ENCODE results near the gene FAM221B.

The FAM221B gene

DNA sequence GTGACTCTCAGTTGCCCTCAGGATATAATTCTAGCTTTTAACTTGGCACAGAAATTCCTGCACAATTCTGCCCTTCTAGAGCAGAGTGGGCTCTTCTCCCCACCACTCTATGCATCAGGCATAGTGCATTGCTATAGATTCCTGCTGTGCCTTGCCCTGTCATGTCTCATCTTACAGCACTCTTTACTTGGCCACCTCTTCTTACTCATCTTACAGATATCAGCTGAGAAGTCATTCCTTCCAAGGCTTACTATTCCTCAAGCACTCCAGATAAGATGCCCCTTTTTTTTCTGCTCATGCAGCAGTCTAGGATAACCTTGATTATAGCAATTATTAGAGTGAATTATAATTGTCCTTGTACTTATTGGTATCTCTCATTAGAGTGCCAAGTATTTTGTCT is 5.6 kb downstream of the FAM221B start:
- no peak for FAIRE-seq
- DNase-seq (ENCODE audit: low spot score): no peak

DNA sequence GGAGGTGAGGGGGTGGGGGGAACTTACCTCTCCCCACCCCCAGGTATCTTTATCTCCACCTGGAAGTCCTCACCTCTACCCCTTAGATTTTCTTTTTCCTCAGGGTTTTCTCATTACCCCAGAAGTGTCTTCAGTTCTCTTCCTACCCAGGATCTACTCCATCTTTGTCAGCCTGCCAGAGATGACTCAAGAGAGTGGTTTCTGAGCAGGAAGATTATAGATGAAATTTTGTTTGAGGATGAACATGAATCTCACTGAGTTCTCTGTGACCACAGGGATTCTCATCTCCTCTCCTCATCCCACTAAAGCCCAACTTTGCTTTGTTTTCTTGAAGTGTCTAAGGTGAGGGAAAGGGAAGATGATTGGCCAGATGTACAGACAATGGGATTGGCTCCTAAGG is 8.5 kb downstream of the FAM221B start:
- DNase-seq (ENCODE audit: low spot score): no peak
- no peak for FAIRE-seq

DNA sequence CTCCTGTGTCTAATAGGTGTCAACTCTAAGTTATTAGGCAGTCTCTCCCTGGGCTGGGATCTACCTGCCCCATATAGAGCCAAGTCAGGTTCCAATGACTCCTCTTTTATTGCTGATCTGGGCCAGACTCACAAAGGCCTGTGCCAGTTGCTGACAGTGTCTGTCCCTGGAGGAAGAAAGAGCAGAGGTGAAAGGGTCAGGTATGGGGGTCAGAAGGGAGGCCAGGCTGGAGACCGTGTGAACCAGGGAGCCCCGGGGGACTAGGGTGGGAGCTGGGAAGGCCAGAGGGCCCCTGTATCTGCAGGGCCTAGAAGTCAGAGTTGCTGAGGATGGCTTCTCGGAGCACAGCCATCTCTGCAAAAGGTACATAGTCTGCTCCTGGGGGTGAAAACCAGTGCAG is 10.2 kb downstream of the FAM221B start:
- DNase-seq (ENCODE audit: low spot score) (no peak), FAIRE-seq (no peak)

DNA sequence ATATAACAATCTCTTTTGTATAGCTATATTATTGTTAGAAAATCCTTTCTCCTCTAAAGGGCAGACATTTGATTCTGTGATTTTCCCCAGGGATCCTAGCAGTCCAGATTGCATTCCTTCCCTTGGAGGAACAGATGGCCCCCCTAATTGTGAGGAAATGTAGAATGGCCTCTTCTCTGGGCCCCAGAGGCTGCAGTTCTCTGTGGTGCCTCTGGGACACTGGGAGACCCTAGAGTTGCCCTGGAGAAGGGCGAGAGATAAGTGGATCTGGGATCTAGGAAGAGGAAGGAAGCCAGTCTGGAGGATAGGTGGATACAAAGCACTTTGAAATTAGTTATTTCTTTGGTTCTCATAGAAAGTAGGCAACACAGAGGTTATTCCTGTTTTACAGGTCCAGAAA is 11.8 kb downstream of the FAM221B start:
- no peak for DNase-seq (ENCODE audit: low spot score)
- FAIRE-seq: no peak

DNA sequence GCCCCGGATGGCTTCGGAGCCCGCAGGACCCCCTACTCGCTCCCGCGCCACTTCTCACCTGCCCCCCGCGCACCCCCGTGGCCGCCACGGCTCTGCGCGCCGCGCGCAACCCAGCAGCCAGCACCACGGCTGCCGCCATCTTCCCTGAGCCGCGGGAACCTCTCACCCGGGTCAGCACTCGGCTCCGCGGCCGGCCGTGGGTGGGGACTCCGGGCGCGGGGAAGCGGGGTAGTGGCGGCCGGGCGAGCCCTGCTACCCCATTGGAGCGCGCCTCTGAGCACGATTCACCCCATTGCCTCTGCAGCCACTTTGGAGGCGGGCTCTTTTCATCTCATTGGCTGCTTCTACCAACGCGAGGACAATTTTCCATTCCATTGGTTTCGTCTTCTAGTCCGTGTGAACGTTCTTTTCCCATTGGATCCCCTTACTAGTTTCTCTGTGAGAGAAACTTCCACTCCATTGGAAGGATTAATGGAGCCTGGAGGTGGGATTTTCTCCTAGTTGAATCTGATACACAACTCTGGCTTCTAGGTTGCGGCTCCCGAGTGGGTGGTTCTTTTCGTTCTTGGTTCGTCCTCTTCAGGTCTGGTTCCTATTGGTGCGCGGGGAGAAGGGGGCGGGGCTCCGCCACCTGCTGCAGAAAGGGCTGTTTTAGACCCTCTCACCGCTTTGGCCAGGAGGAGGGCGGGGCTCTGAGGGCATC is 13.5 kb downstream of the FAM221B start, which contains the start of gene HINT2:
Gene HINT2, minus strand, starts transcription at position 202 of the 703 bp plus-strand sequence. Its CDS starts 63 bp downstream, at position 139.
- FAIRE-seq (peak; percentile 89), DNase-seq (ENCODE audit: low spot score) (peak; percentile 93)

DNA sequence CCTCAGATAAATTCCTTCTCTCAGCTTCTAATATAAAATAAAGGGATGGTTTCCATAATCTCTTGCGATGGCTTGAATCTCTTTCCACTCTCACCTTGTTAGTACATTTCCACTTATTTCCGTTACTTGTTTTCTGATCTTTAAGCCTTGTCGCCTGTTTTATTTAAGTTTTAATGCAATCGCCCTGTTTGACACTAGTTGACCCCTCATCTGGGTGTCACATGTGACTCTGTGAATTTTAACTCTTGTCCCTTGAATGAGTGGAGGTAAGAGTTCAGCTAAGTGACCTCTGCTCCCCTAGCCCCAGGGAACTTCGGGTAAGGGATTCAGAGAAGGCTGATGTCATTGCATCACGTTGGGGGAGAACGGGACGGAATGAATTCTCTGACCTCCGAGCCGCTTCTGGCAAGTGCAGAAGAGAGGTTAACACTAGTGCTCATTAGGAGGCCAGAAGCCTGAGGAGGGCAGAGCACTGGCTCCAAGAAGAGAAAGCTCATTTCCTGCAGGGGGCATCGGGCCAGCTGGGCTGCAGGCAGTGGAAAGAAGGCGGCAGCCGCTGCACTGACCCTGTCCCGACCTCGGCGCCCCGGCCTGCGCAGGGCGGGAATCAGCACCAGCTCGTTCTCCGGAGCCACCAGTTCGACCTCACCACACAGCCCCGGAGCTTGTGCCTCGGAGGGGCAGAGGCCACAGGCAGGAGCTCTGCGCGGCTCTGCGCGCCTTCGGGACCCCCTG is 14.3 kb downstream of the FAM221B start:
- FAIRE-seq (no peak), DNase-seq (ENCODE audit: low spot score) (peak; percentile 49)

DNA sequence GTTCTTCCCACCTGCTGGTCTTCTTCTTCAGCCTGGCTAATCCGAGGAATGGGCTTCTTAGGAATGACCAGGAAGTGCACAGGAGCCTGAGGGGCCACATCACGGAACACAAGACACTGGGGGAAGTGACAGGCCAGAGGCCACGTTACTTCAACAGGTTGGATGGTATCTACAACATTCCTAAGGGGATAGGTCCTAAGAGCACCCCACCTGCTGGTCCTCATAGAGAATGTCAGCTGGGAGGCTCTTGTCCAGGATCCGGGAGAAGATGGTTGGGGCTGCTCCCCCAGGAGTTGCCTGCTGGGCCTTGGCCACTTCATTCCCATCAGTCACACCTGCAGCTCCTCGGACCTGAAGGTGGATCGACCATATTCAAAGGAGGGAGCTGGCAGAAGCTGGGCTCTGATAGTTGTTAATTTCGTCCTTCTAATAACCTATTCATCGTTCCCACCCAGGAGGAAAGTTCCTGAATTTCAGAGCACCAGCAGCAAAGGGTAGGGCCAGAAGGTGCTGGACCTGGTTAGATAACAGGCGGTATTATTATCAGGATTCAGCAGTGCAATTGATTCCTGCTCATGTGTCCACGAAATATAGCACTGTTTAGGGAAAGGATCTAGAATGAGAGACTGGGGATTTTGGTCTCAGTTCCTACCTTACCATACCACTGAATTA is 15.0 kb downstream of the FAM221B start:
- FAIRE-seq (no peak), DNase-seq (ENCODE audit: low spot score) (peak; percentile 12)

DNA sequence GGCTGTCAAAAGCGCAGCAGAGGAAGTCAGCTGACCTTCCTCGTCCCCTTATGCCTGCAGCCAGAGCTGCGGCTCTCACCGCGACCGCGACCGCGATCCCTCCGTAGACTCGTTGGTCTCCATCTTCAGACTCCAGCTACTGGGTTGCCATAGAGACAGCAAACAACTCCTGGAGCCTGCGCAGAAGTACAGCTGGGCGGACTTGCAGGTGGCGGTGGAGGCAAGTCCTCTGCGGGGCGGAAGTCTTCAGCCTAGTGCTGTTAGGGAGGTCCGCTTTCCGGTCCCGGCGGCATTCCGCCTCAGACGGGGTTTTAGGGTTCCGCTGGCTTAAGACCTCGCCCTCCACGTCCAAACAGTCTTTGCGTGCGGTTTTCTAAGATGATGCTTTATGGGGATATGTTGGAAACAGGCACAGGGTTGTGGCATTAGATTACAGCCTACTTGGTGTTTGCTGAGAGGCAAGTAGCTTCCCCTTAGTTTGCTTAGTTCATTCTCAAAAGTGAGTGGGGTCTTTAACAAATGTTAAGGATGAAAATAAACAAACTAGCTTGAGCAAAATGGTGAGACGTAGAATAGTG is 16.4 kb downstream of the FAM221B start, which contains the start of gene SPAG8:
Gene SPAG8, minus strand, starts transcription at position 238 of the 578 bp plus-strand sequence. Its CDS starts 115 bp downstream, at position 123.
- no peak for FAIRE-seq
- peak; percentile 87 for DNase-seq (ENCODE audit: low spot score)

DNA sequence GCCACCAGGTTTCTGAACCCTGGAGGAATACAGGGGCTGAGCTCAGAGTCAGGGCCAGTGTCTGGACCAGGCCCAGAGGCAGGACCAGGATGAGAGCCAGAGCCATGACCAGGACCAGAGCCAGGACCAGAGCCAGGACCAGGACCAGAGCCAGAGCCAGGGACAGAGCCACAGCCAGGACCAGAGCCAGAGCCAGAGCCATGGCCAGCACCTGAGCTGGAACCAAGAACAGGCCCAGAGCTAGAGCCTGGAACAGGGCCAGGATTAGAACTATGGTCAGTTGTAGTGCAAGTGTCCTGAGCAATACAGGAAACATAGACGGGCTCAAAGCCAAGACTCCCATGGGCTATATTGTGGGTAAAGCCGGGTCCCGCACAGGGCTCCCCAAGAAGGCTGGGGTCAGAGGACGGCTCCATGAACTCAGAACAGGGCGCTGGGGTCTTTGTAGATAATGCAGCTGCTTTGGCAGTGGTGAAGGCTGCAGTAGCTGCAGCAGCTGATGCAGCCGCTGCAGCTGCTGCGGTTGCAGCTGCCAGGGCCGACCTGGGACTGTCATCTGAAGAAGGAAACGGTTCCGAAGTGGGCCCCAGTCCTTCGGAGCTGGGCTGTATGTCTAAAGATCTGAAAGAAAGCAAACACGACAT is 17.0 kb downstream of the FAM221B start:
- FAIRE-seq: no peak
- DNase-seq (ENCODE audit: low spot score): no peak

DNA sequence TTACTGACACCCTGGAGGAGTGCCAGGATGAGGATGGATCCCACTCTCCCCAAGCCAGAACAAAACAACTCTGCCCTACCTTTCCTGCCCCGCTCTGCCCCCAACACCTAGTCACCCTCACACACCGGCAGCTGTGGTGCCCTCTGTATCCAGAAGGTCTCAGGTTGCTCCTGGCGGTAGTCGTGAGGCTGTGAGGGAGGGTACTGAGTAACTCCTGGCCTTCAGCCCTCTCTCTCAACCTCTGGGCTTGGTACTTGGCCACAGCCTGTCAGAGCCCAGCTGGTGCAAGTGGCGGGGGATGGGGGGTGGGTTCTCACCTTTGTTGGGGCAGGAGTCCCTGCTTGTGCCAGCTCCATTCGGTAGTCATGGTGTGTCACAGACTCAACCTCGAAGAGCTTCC is 18.4 kb downstream of the FAM221B start:
- FAIRE-seq (no peak), DNase-seq (ENCODE audit: low spot score) (no peak)

DNA sequence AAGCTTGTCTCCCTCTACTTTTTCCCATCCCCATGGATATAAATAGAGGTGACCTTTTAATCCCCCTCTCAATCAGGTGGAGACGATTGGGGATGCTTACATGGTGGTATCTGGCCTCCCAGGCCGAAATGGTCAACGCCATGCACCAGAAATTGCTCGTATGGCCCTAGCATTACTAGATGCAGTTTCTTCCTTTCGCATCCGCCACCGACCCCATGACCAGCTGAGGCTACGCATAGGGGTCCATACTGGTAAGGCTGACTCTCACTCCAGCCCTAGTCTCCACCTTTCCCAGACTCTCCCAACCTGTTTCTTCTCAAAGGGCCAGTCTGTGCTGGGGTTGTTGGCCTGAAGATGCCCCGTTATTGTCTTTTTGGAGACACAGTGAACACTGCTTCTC is 20.1 kb downstream of the FAM221B start:
- no peak for FAIRE-seq
- DNase-seq (ENCODE audit: low spot score): no peak

DNA sequence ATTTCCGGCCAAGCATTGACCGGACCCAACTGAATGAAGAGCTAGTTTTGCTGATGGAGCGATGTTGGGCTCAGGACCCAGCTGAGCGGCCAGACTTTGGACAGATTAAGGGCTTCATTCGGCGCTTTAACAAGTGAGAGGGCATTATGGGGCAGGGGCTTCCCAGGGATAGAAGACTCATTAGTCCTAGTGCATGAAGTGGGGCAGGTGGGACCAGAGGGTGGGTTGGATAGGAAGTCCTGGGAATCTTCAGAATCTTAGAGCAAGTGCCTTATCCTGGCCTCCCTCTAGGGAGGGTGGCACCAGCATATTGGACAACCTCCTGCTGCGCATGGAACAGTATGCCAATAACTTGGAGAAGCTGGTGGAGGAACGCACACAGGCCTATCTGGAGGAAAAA is 22.4 kb downstream of the FAM221B start:
- DNase-seq (ENCODE audit: low spot score) (no peak), FAIRE-seq (no peak)

DNA sequence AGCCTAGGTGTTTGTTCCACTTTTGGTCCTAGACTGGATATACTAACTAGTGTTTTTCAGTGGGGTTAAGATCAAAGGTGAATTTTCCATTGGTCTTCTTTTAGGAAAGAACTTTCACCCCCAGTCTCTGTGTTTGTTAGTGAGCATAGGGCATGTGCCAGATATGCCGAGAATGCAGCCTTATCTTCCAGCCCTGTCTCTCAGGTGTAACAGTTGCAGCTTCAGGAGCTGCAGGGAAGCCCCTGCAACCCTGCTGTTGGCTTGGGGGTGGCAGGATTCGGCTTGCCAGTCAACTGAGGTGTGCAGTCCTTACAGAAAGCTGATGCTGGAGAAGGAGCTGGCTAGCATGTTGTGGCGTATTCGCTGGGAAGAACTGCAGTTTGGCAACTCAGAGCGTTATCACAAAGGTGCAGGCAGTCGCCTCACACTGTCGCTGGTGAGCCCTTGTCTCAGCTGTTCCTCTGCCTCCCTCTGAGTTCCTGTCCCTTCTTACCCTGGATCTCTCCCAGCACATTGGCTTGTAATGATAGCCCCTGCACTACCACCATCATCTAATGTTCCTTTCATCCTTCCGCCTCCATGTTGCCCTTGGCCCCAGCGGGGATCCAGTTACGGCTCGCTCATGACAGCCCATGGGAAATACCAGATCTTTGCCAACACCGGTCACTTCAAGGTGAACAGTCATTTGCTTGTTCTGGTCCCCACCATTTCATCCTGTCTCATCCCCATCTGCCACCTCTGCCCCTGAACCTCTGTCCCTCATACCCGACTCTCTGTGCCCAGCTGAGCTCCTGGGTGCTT is 27.0 kb downstream of the FAM221B start:
- DNase-seq (ENCODE audit: low spot score) (no peak), FAIRE-seq (no peak)

DNA sequence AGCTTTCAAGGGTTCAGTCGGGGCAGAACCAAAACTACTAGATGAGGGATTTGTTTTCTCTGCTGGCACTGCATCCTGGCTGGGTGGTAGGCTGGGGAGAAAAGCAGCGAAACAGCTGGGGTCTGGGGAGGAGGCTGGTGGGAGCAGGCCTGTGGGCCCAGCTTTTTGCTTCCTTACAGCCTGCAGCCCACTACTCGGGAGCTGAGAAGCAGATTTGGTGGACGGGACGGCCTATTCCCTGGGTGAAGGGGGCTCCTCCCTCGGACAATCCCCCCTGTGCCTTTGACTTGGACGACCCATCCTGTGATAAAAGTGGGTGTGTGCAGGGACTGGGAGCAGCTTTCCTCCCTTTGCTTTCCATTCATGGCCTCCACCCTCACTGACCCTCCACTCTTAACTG is 28.0 kb downstream of the FAM221B start:
- no peak for DNase-seq (ENCODE audit: low spot score)
- no peak for FAIRE-seq

DNA sequence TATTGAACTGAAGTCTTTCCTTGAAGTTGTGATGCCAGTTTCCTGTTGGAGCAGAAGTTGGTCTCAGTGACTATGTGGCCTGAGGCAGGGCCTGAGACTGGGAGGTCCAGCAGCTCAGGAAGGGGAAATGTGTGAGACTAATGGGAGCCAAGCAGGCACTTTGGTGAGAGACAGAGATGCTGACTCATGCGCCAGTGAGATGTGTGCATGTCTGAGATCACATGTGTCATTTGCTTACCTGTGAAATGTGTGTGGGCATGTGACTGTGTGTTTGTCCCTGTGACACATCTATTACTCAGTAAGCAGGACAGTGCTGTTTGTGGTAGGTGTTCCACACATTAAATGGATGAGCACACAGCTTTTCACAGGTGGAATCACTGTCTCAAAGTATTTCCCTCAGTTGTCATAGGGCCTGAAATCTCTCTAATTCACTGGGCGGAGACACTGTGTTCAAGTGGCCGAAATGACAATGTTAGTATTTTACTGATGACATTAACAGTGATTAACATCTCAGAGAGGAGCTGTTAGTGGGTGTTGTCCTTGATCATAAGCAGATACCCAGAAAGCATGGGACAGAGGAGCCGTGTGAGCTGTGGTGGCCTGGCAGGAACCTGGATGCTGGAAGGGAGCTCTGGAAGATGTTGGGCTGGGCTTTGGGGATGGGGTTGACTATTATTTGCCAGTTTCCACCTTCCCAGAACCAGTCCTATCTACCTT is 29.7 kb downstream of the FAM221B start:
- no peak for FAIRE-seq
- DNase-seq (ENCODE audit: low spot score): peak; percentile 70

DNA sequence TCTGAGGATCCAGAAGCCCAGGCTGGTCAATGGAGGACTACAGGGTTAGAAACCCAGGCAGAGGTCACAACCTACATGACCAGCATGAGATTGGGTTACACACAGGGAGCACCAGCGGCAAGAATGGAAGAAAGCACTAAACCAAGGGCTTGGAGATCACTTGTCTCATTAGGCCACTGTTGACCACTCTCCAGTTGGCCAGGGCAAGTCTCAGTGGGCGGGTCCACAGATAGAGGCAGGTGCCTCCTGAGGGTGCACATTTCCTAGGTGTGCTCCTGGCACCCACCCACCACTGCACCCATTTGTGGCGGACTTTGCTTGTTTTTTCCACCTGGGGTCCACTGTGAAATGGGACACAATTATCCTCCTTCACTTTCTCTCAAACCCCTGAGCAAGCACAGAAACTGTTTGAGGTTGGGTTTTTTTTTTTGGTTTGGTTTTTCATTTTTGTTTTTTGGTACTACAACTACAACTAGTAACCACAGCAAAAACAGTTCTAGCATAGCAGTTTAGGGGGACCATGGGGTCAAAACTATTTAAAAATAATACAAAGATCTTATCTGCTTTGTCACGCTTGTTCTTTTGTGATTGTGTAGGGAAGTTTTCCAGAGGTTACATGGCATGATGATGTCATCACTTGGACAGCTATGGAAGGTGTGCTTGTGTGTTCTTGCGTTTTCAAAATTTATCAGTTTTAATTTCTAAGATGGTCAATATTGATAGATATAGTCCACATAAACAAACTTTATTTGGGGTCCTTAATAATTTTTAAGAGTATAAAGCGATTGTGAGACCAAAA is 31.0 kb downstream of the FAM221B start:
- FAIRE-seq (no peak), DNase-seq (ENCODE audit: low spot score) (no peak)

DNA sequence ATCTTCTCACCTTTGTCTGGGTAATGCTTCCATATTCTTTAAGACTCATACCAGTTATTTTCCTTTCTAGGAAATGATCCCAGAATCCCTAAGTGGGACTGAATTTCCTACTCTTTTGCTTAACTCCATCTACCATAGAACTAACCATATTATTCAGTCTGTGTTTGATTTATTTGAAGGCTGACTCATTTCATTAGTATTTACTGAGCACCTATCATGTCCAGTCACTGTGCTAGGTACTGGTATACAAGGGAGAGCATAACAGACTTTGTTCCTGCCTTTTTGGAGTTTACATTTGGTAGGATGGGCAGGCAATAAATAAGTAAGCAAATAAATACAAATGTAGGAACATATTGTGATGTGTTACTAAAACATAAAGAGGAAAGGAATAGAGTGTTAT is 32.8 kb downstream of the FAM221B start:
- no peak for DNase-seq (ENCODE audit: low spot score)
- no peak for FAIRE-seq

DNA sequence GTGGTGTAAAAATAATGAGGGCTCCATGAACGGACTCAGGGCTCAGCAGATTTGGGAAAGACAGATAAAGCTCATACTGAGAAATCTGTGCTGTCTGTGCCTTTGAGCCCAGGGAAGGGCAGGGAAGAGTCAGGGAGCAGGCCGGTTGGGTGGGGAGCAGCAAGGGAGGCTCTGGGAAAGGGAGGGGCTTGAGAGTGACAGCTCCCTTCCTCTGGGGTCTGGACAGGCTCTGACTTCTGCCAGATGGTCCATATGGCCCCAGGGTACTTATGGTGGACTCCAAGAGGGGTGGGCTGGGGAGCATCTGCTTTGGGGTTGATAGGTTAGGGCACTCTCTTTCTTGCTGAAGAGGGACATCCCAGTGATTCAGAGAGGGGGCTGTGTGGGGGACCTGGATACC is 35.1 kb downstream of the FAM221B start:
- FAIRE-seq (no peak), DNase-seq (ENCODE audit: low spot score) (no peak)

DNA sequence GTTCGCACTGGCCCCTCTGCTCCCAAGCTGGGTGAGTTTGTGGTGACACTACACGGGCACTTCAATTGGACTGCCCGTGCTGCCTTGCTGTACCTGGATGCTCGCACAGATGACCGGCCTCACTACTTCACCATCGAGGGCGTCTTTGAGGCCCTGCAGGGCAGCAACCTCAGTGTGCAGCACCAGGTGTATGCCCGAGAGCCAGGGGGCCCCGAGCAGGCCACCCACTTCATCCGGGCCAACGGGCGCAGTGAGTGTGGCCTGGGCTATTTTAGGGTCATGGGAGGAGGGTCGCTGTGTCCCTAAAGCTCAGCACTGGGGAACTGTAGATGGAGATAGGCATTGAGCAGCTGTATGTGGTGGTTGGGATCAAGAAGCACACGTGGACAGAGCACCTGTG is 35.7 kb downstream of the FAM221B start:
- DNase-seq (ENCODE audit: low spot score) (no peak), FAIRE-seq (no peak)

Data from RCC 7860 (cell line).